ENCODE data around the gene PIEZO2. TPM values are rescaled to one million over a fixed set of nuclear protein-coding genes. Genes with fewer than 3 reads are reported as not detected.

PIEZO2 gene
- total RNA-seq, 1 donor from 2014 or later, result 20.4 TPM

DNA sequence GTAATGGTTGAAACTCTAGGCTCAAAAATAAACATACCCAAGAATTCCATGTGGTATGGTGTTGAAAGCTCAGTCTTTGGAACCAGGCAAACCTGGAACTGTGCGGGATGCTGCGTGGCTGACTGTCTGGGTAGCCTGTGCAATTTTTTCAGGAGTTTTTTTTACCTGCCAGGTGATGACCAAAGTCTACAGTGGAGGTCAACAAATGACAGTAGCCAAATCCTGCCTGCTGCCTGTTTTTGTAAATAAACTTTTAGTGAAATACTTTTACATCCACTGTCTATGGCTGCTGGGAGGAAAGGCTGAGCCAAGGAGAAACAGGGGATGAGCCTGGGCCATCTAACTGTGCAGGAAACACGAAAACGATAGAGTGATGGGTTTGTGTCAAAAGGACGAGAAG, 240.6 kb downstream of the PIEZO2 start:
- no peak for ATAC-seq
- intact Hi-C loops (cut with DNase I), result no loop called here
- no peaks in the 10 kb centered on the region for H3K9me3 ChIP-seq
- TF ChIP-seq, protein P1, sequence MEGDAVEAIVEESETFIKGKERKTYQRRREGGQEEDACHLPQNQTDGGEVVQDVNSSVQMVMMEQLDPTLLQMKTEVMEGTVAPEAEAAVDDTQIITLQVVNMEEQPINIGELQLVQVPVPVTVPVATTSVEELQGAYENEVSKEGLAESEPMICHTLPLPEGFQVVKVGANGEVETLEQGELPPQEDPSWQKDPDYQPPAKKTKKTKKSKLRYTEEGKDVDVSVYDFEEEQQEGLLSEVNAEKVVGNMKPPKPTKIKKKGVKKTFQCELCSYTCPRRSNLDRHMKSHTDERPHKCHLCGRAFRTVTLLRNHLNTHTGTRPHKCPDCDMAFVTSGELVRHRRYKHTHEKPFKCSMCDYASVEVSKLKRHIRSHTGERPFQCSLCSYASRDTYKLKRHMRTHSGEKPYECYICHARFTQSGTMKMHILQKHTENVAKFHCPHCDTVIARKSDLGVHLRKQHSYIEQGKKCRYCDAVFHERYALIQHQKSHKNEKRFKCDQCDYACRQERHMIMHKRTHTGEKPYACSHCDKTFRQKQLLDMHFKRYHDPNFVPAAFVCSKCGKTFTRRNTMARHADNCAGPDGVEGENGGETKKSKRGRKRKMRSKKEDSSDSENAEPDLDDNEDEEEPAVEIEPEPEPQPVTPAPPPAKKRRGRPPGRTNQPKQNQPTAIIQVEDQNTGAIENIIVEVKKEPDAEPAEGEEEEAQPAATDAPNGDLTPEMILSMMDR (IDR thresholded peaks at IDR 0.05), result no peak
- no peak overlapping the region for H3K4me3 ChIP-seq
- no peak for DNase-seq
- no peaks in the 10 kb centered on the region for H3K4me1 ChIP-seq
- no peak overlapping the region for H3K27ac ChIP-seq
- no peaks in the 10 kb centered on the region for H3K36me3 ChIP-seq
- H3K27me3 ChIP-seq, result no peaks in the 10 kb centered on the region

DNA sequence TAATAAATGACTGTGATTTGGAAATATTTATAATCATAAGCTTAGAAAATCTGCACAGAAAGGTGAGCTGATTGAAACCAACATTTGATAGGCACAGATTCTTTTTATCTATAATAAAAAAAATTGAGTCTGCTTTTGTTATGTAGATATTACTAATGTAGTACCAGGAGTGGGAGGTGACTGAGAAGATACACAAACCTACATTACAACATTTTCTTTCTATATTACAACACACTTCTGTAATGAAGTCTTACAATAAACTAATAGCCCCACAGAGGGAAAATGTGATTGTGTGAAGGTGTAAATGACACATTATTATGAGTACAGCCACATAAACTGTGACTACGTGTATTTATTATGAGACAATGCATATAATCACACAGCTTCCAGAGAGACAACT, 241.6 kb downstream of the PIEZO2 start:
- Histone ChIP-seq H3K36me3 (no peaks in the 10 kb centered on the region), H3K9me3 (no peaks in the 10 kb centered on the region), H3K4me1 (no peaks in the 10 kb centered on the region), H3K27me3 (no peaks in the 10 kb centered on the region), H3K27ac (no peak overlapping the region), H3K4me3 (no peak overlapping the region)
- intact Hi-C loops (cut with DNase I), result no loop called here
- no peak for ATAC-seq
- TF ChIP-seq, protein P1 (IDR thresholded peaks at IDR 0.05), result no peak
- DNase-seq, result no peak

- H3K4me3 ChIP-seq, result no peak overlapping the region
- intact Hi-C loops (cut with DNase I), result no loop called here
- DNase-seq (no peak), ATAC-seq (no peak)
- no peaks in the 10 kb centered on the region for H3K4me1 ChIP-seq
- H3K36me3 ChIP-seq, result no peaks in the 10 kb centered on the region
- no peaks in the 10 kb centered on the region for H3K9me3 ChIP-seq
- H3K27ac ChIP-seq, result no peak overlapping the region
- TF ChIP-seq, protein P1 (IDR thresholded peaks at IDR 0.05), result no peak
- H3K27me3 ChIP-seq, result no peaks in the 10 kb centered on the region
Observed at GRCh38 chr18:10901329-10901728, 248.0 kb downstream of the PIEZO2 start.

- TF ChIP-seq, protein P1 (IDR thresholded peaks at IDR 0.05), result no peak
- Histone ChIP-seq H3K4me3 (no peak overlapping the region), H3K9me3 (no peaks in the 10 kb centered on the region), H3K27me3 (no peaks in the 10 kb centered on the region), H3K4me1 (no peaks in the 10 kb centered on the region), H3K27ac (no peak overlapping the region), H3K36me3 (no peaks in the 10 kb centered on the region)
- ATAC-seq (no peak), DNase-seq (no peak)
- intact Hi-C loops (cut with DNase I), result no loop called here
Observed at GRCh38 chr18:10900435-10900834, 248.9 kb downstream of the PIEZO2 start.

DNA sequence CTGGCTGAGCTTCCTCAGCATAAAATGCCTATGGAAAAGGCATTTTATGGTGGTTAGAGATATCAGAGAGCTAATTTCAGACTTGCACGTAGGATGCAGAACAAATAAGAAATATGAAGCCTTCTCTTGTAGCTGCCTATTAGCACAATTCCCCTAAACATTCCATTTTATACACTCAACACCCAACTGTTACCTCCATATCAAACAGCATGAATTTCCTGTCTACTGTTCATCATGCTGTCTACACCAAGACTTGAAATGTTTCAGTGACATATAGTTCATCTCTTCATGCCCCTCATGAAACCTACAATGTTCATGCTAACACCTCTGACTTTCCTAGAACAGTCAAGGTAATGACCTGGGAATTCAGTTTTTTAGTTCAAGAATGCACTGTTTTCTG, 249.9 kb downstream of the PIEZO2 start:
- intact Hi-C loops (cut with DNase I), result no loop called here
- no peak overlapping the region for H3K4me3 ChIP-seq
- TF ChIP-seq, protein P1 (IDR thresholded peaks at IDR 0.05), result no peak
- H3K27ac ChIP-seq, result no peak overlapping the region
- no peaks in the 10 kb centered on the region for H3K9me3 ChIP-seq
- no peaks in the 10 kb centered on the region for H3K27me3 ChIP-seq
- no peaks in the 10 kb centered on the region for H3K36me3 ChIP-seq
- DNase-seq, result no peak
- no peak for ATAC-seq
- no peaks in the 10 kb centered on the region for H3K4me1 ChIP-seq

- no peak for DNase-seq
- no peaks in the 10 kb centered on the region for H3K9me3 ChIP-seq
- intact Hi-C loops (cut with DNase I), result no loop called here
Observed at GRCh38 chr18:10898417-10898974, 250.9 kb downstream of the PIEZO2 start.

More at GRCh38 chr18:10898417-10898974, 250.9 kb downstream of the PIEZO2 start:
- no peaks in the 10 kb centered on the region for H3K27me3 ChIP-seq
- no peak for ATAC-seq
- no peaks in the 10 kb centered on the region for H3K4me1 ChIP-seq
- H3K36me3 ChIP-seq, result no peaks in the 10 kb centered on the region
- TF ChIP-seq, protein P1 (IDR thresholded peaks at IDR 0.05), result no peak
- no peak overlapping the region for H3K4me3 ChIP-seq
- no peak overlapping the region for H3K27ac ChIP-seq

Data from upper lobe of right lung (tissue), 1 donor.